Peyer's patch (tissue), 4 donors: ENCODE data around the gene CATSPERD.

Experiments
- CTCF ChIP-seq, 6 experiments: fragments of 450-650 bp in 4 of 6; fragments of 200-600 bp in 2 of 6; sonication (generic) in 1 of 6; IDR thresholded peaks; one replicate each; pipeline ENCODE4 v1.5.1; 2017 to 2019; ENCODE audit warnings: antibody characterized with exemption in 6 of 6, mild to moderate bottlenecking in 3 of 6, moderate library complexity in 1 of 6
- POLR2A ChIP-seq, 2 donors: fragments of 450-650 bp; IDR thresholded peaks; one replicate each; pipeline ENCODE4 v1.5.1; 2017; ENCODE audit warnings: antibody characterized with exemption in 2 of 2, mild to moderate bottlenecking in 2 of 2, moderate library complexity in 2 of 2

DNA sequence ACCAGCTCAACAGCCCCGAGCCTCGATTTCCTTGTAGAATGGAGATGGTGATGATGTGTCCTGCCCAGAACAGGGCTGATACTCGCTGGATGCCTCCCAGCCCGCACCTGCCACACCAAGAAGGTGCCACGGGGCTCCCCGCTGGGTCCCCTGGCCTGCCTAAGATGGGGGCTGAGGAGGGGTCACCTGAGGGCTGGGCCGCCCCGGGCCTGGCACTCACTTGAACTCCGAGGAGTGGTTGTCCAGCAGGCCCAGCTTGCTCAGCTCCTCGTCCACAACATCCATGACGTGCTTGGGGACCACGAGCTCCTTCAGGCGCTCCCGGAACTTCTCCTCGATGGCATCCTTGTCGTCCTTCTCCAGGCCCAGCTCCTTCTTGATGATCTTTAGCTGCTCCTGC, 14.9 kb upstream of the CATSPERD start:
- TF ChIP-seq POLR2A (IDR thresholded peaks at IDR 0.05) (no peak), CTCF (IDR thresholded peaks at IDR 0.05) (no peak)
